NT2/D1 (cell line): ENCODE measurements around the gene TMEM273.

Source experiments
- DNase-seq: peaks from one replicate; pipeline ENCODE4 v3.0.0-alpha.2; 2011; ENCODE audit warnings: low read depth, low spot score
- H3K27me3 ChIP-seq: 2 replicates; pipeline ENCODE4 v1.6.0; 2011; ENCODE audit warnings: mild to moderate bottlenecking; ENCODE audit not compliant: insufficient read length, insufficient read depth
- H3K36me3 ChIP-seq: 2 replicates; pipeline ENCODE4 v1.6.1; 2011; ENCODE audit warnings: mild to moderate bottlenecking, low read length, mixed read lengths; ENCODE audit not compliant: insufficient read depth, insufficient read length
- H3K4me1 ChIP-seq: 2 replicates; pipeline ENCODE4 v1.5.1; 2011; ENCODE audit not compliant: insufficient read depth, insufficient read length
- H3K4me3 ChIP-seq: 2 replicates; pipeline ENCODE4 v1.5.1; 2011; ENCODE audit warnings: low read depth; ENCODE audit not compliant: insufficient read length
- H3K9ac ChIP-seq: 2 replicates; pipeline ENCODE4 v1.6.0; 2011; ENCODE audit warnings: low read depth; ENCODE audit not compliant: insufficient read length
- H3K9me3 ChIP-seq: 2 replicates; pipeline ENCODE4 v1.5.1; 2011; ENCODE audit warnings: mild to moderate bottlenecking, low read length; ENCODE audit not compliant: insufficient read depth
- SUZ12 ChIP-seq: IDR thresholded peaks from 2 replicates; pipeline ENCODE4 v1.6.1; 2011; ENCODE audit not compliant: insufficient read length, insufficient read depth; ENCODE audit errors: extremely low read depth
- YY1 ChIP-seq: IDR thresholded peaks from 2 replicates; pipeline ENCODE4 v1.6.1; 2011; ENCODE audit not compliant: insufficient read length, insufficient read depth
- ZNF274 ChIP-seq: IDR thresholded peaks from 2 replicates; pipeline ENCODE4 v1.6.1; 2011; ENCODE audit warnings: mild to moderate bottlenecking, low read depth, low read length

Gene TMEM273

DNA sequence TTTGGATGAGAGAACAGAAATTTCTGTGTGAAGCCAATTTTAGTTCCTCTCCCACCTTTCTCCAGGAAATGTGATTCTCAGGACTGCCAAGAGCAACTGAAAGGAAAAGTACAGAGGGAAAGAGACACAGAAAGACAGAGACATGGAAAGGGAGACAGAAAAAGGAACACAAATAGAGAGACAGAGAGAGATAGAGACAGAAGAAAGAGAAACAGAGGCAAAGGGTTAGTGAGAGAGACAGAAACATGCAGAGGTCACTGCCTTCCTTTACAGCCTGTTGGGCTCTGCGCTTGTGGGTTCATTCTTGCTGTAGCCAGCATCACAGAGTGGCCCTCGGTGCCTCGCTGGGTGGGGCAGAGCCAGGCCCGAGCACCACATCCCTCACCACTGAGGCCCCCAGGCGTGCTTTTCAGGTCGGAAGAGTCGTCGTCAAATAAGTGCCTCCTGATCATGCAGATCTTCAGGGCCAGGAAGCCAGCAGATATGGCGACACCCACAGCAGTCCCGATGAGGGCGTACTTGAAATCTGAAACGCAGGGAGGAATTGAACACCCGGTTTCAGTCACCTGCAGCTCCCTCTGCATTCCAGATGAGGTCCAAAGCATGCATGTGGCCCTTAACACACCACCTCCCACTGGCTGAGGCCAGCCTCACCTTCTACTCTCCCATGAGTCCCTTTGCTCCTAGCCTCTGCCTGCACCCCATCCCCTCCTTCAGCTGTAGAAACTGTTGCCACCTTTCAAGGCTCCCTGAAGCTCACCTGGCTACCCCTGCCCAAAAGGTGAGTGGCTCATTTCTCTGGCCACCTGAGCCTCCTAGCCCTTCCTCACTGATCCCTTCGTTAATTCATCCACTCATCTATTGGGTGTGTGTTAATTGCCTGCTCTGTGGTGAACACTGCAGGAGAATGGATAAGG is 21.4 kb downstream of the TMEM273 start:
- DNase-seq: no peak
- no peaks in the 10 kb centered on the region for H3K27me3 ChIP-seq
- no peak overlapping the region for H3K9ac ChIP-seq
- no peaks in the 10 kb centered on the region for H3K9me3 ChIP-seq
- H3K36me3 ChIP-seq: no peaks in the 10 kb centered on the region
- TF ChIP-seq YY1 (no peak), SUZ12 (no peak), ZNF274 (no peak)
- no peaks in the 10 kb centered on the region for H3K4me1 ChIP-seq
- no peak overlapping the region for H3K4me3 ChIP-seq

DNA sequence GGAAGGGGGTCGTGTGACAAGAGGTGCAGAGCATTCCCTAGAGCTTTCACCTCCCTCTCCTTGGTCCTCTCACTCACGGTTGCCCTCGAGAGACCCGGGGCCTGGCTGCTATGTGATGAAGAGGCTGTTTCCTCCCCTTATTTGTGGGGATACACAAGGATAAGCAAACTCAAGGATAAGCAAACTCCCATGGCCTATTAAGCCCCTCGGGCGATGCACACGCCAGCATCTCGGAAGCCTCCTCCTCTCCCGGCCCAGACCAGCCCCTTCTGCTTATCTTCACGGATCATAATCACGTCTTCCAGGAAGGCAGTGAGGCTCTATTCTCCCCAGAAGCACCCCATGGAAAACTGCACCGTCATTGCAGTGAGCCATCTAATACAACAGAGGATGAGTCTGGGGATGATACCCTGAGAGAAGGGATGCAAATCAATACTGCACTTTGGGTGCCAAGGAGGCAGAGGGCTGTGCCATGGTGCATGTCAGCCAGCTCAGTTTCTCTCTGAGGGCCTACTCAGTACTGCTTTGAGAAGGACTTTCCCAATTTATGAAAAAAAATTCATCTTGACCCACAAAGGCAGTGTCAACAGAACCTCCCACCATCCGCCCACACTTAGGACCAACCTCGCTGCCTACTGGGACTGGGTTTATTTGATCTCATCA is 22.2 kb downstream of the TMEM273 start:
- Histone ChIP-seq H3K4me1 (no peaks in the 10 kb centered on the region), H3K9ac (no peak overlapping the region), H3K36me3 (no peaks in the 10 kb centered on the region), H3K4me3 (no peak overlapping the region), H3K9me3 (no peaks in the 10 kb centered on the region), H3K27me3 (no peaks in the 10 kb centered on the region)
- TF ChIP-seq SUZ12: no peak
- no peak for TF ChIP-seq ZNF274
- no peak for DNase-seq

DNA sequence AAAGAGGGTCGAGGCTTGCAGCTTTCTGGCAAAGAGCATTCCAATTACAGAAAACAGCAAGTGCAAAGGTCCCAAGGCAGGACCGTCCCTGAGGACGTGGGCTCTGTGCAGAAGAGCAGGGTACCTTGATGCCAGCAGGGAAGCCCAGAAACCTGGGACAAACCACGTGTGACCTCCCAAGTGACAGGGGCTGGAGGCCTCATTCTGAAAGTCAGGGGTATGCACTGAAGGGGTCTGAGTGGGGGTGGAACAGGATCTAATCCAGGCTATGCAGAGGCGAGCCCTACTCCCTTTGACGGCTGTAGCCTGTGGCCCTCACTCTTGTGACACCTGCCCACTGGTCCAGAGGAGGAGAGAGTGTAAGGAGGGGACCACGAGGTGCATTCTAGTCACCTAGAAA is 22.9 kb downstream of the TMEM273 start:
- no peak overlapping the region for H3K4me3 ChIP-seq
- no peak overlapping the region for H3K9ac ChIP-seq
- H3K36me3 ChIP-seq: no peaks in the 10 kb centered on the region
- no peak for DNase-seq
- no peaks in the 10 kb centered on the region for H3K27me3 ChIP-seq
- no peaks in the 10 kb centered on the region for H3K9me3 ChIP-seq
- TF ChIP-seq YY1 (no peak), ZNF274 (no peak), SUZ12 (no peak)
- no peaks in the 10 kb centered on the region for H3K4me1 ChIP-seq

DNA sequence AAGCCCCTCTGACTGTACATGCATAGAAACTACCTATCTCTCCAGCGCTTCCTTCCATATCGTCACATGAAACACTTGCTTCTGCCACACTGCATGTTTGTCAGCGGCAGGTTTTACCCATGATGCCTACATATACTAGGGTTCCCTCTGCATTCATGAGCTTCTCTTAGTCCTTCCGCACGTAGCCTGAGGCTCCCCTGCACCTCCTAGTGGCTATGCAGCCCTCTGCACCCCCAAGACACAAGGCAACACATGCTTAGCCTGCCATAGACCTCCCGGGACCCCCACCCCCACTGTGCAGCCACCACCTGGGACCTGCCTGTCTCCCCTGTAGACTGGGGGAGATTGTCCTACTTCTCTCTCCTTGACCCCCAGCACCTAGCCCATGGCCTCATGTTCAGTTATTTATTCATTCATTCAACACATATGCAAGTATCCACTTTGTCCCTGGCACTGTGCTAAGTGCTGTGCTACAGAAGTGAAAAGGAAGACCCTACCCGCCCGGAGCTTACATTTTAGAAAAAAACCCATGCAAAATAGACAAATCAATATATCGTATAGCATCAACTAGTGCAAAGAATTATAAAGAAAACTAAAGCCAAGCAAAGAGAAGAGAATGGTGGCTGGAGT is 23.5 kb downstream of the TMEM273 start:
- DNase-seq: peak; percentile 16
- no peak for TF ChIP-seq SUZ12
- no peaks in the 10 kb centered on the region for H3K36me3 ChIP-seq
- H3K4me1 ChIP-seq: no peaks in the 10 kb centered on the region
- no peak overlapping the region for H3K9ac ChIP-seq
- H3K27me3 ChIP-seq: no peaks in the 10 kb centered on the region
- no peak overlapping the region for H3K4me3 ChIP-seq
- no peaks in the 10 kb centered on the region for H3K9me3 ChIP-seq

DNA sequence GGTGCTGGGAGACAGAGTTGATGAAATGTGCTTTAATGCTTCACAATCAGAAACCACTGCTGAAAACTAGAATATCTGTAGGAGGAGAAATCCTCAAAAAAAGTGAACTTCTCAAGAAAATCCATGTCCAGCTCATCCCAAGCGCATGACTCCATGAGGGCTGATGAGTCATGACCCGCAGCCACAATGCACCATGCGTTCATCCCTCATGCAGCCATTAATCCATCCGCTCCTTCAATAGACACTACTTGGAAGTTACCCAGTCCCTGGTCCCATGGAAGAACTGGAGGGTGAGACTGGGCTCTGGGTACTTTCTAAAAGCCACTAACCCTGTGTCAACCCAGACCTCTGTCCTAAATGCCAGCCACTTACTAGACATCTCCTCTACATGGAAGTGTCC is 24.4 kb downstream of the TMEM273 start:
- H3K9me3 ChIP-seq: no peaks in the 10 kb centered on the region
- H3K4me1 ChIP-seq: no peaks in the 10 kb centered on the region
- DNase-seq: no peak
- no peaks in the 10 kb centered on the region for H3K36me3 ChIP-seq
- no peak overlapping the region for H3K9ac ChIP-seq
- no peaks in the 10 kb centered on the region for H3K27me3 ChIP-seq
- H3K4me3 ChIP-seq: no peak overlapping the region
- no peak for TF ChIP-seq YY1
- no peak for TF ChIP-seq ZNF274
- no peak for TF ChIP-seq SUZ12

DNA sequence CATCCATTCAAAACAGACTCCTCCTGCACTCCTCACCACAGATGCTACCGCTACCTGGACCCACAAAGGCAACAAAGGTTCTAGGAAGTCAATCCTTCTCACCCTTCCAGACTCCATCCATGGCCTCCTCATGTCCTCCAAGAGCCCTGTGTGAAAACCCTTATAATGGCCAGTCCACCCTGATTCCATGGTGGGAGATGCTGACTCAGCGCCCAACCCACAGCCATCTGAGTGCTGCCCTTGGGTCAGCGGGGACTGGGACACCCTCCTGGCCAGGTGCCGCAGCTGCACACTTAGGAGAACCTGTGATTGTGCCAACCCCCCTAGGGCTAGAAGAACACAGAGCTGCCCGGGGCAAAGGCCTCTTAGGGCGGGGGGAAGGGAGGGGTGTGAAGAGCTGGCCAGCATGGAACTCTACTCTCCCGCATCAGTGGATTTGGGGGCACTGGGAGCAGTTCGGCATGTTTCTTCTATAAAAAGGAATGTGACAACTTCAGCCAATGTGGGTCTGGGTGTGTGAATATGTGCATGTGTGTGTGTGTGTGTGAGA is 25.4 kb downstream of the TMEM273 start:
- Histone ChIP-seq H3K36me3 (no peaks in the 10 kb centered on the region), H3K9ac (no peak overlapping the region), H3K9me3 (no peaks in the 10 kb centered on the region), H3K4me1 (no peaks in the 10 kb centered on the region), H3K27me3 (no peaks in the 10 kb centered on the region), H3K4me3 (no peak overlapping the region)
- DNase-seq: no peak
- no peak for TF ChIP-seq YY1
- TF ChIP-seq ZNF274: no peak
- no peak for TF ChIP-seq SUZ12

DNA sequence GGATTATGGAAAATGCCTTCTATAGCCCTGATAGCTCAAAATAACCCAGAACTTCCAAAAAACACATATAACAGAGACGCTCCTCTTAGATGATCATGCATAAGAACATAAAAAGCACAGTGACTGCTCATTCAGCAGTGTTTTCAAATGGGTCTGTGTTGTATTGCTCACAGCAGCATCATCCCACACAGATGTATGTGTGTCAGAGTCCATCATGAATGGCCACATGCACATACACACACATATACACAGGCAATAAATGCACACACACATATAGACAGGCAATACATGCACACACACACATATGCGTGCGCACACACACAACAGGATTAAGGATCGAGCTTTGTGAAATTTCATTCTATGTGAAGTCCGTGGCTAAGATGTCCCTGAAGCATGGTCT is 26.1 kb downstream of the TMEM273 start:
- Histone ChIP-seq H3K4me3 (no peak overlapping the region), H3K27me3 (no peaks in the 10 kb centered on the region), H3K9ac (no peak overlapping the region), H3K4me1 (no peaks in the 10 kb centered on the region), H3K36me3 (no peaks in the 10 kb centered on the region), H3K9me3 (no peaks in the 10 kb centered on the region)
- DNase-seq: no peak
- TF ChIP-seq SUZ12: no peak
- no peak for TF ChIP-seq ZNF274
- TF ChIP-seq YY1: no peak
